ENCODE measurements around the gene PRSS2.

Gene PRSS2

DNA sequence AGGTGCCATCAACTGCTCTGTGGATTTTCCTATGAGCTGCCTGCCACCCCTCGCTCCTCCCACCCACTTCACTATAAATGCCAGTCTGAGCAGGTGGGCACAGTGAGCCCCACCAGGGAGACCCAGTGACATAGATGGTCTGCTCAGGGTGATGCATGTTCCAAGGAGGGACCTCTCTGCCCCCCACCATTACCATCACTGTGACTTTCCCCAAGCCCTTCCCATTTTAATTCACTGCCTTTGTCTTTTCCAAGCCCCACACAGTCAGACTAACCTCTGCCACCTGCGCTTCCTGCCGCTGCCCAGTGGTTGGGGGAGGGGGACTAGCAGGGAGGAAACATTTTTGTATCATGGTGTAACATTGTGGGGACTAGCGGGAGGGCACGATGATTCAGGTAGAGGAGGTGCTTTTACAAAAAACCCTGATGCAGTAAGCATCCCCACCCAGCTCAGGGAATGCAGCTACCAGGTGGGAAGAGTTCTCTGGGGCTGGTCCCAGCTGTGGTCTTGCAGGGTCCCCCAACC, 24.6 kb downstream of the PRSS2 start:
- TF ChIP-seq, protein P1, sequence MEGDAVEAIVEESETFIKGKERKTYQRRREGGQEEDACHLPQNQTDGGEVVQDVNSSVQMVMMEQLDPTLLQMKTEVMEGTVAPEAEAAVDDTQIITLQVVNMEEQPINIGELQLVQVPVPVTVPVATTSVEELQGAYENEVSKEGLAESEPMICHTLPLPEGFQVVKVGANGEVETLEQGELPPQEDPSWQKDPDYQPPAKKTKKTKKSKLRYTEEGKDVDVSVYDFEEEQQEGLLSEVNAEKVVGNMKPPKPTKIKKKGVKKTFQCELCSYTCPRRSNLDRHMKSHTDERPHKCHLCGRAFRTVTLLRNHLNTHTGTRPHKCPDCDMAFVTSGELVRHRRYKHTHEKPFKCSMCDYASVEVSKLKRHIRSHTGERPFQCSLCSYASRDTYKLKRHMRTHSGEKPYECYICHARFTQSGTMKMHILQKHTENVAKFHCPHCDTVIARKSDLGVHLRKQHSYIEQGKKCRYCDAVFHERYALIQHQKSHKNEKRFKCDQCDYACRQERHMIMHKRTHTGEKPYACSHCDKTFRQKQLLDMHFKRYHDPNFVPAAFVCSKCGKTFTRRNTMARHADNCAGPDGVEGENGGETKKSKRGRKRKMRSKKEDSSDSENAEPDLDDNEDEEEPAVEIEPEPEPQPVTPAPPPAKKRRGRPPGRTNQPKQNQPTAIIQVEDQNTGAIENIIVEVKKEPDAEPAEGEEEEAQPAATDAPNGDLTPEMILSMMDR (IDR thresholded peaks at IDR 0.05; ENCODE audit: insufficient read depth, low read length), result no peak
- no peak for TF ChIP-seq POLR2AphosphoS5 (IDR thresholded peaks at IDR 0.05; ENCODE audit: low read depth)
- TF ChIP-seq GABPA (IDR thresholded peaks at IDR 0.05; ENCODE audit: low read depth), result no peak
- no peak for TF ChIP-seq SPI1 (IDR thresholded peaks at IDR 0.05; ENCODE audit: borderline replicate concordance, low read depth)
- TF ChIP-seq, protein P2, sequence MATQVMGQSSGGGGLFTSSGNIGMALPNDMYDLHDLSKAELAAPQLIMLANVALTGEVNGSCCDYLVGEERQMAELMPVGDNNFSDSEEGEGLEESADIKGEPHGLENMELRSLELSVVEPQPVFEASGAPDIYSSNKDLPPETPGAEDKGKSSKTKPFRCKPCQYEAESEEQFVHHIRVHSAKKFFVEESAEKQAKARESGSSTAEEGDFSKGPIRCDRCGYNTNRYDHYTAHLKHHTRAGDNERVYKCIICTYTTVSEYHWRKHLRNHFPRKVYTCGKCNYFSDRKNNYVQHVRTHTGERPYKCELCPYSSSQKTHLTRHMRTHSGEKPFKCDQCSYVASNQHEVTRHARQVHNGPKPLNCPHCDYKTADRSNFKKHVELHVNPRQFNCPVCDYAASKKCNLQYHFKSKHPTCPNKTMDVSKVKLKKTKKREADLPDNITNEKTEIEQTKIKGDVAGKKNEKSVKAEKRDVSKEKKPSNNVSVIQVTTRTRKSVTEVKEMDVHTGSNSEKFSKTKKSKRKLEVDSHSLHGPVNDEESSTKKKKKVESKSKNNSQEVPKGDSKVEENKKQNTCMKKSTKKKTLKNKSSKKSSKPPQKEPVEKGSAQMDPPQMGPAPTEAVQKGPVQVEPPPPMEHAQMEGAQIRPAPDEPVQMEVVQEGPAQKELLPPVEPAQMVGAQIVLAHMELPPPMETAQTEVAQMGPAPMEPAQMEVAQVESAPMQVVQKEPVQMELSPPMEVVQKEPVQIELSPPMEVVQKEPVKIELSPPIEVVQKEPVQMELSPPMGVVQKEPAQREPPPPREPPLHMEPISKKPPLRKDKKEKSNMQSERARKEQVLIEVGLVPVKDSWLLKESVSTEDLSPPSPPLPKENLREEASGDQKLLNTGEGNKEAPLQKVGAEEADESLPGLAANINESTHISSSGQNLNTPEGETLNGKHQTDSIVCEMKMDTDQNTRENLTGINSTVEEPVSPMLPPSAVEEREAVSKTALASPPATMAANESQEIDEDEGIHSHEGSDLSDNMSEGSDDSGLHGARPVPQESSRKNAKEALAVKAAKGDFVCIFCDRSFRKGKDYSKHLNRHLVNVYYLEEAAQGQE (IDR thresholded peaks at IDR 0.05; ENCODE audit: insufficient replicate concordance, low read depth), result no peak
- H3K27me3 ChIP-seq (ENCODE audit: insufficient read depth, poor library complexity, severe bottlenecking), result peaks cover 47% of the 10 kb centered on the region
- no peak overlapping the region for H3K4me3 ChIP-seq (replicated peaks; ENCODE audit: insufficient read depth, low read length)
- H3K27ac ChIP-seq (replicated peaks), result no peak overlapping the region
- no peak for DNase-seq (ENCODE audit: low read depth in 1 of 2, low spot score in 1 of 2)

DNA sequence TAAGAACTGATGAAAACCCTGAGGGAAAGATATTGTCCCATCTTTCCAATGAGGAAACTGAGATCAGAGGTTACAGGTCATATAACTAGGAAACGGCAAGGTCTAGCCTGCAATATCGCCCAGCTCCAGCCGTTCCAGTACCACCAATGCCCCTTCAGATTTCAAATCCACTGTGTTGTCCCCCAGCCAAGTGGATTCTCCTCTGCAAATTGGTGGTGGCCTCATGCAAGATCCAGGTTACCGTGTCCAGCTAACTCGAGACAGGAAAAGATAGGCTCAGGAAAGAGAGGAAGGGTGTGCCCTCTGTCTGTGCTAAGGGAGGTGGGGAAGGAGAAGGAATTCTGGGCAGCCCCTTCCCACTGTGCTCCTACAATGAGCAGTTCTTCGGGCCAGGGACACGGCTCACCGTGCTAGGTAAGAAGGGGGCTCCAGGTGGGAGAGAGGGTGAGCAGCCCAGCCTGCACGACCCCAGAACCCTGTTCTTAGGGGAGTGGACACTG, 25.3 kb downstream of the PRSS2 start:
- Histone ChIP-seq H3K27me3 (ENCODE audit: insufficient read depth, poor library complexity, severe bottlenecking) (peaks cover 50% of the 10 kb centered on the region), H3K4me3 (replicated peaks; ENCODE audit: insufficient read depth, low read length) (no peak overlapping the region), H3K27ac (replicated peaks) (no peak overlapping the region)
- TF ChIP-seq GABPA (IDR thresholded peaks at IDR 0.05; ENCODE audit: low read depth) (no peak), SPI1 (IDR thresholded peaks at IDR 0.05; ENCODE audit: borderline replicate concordance, low read depth) (no peak), POLR2AphosphoS5 (IDR thresholded peaks at IDR 0.05; ENCODE audit: low read depth) (no peak)
- TF ChIP-seq, protein P1 (IDR thresholded peaks at IDR 0.05; ENCODE audit: insufficient read depth, low read length), result no peak
- TF ChIP-seq, protein P2 (IDR thresholded peaks at IDR 0.05; ENCODE audit: insufficient replicate concordance, low read depth), result no peak
- no peak for DNase-seq (ENCODE audit: low read depth in 1 of 2, low spot score in 1 of 2)

DNA sequence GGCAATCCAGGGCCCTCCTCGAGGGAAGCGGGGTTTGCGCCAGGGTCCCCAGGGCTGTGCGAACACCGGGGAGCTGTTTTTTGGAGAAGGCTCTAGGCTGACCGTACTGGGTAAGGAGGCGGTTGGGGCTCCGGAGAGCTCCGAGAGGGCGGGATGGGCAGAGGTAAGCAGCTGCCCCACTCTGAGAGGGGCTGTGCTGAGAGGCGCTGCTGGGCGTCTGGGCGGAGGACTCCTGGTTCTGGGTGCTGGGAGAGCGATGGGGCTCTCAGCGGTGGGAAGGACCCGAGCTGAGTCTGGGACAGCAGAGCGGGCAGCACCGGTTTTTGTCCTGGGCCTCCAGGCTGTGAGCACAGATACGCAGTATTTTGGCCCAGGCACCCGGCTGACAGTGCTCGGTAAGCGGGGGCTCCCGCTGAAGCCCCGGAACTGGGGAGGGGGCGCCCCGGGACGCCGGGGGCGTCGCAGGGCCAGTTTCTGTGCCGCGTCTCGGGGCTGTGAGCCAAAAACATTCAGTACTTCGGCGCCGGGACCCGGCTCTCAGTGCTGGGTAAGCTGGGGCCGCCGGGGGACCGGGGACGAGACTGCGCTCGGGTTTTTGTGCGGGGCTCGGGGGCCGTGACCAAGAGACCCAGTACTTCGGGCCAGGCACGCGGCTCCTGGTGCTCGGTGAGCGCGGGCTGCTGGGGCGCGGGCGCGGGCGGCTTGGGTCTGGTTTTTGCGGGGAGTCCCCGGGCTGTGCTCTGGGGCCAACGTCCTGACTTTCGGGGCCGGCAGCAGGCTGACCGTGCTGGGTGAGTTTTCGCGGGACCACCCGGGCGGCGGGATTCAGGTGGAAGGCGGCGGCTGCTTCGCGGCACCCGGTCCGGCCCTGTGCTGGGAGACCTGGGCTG, 26.0 kb downstream of the PRSS2 start:
- no peak overlapping the region for H3K4me3 ChIP-seq (replicated peaks; ENCODE audit: insufficient read depth, low read length)
- H3K27ac ChIP-seq (replicated peaks), result no peak overlapping the region
- DNase-seq (ENCODE audit: low read depth in 1 of 2, low spot score in 1 of 2), result no peak
- TF ChIP-seq POLR2AphosphoS5 (IDR thresholded peaks at IDR 0.05; ENCODE audit: low read depth), result no peak
- TF ChIP-seq, protein P1 (IDR thresholded peaks at IDR 0.05; ENCODE audit: insufficient read depth, low read length), result no peak
- no peak for TF ChIP-seq GABPA (IDR thresholded peaks at IDR 0.05; ENCODE audit: low read depth)
- TF ChIP-seq, protein P2 (IDR thresholded peaks at IDR 0.05; ENCODE audit: insufficient replicate concordance, low read depth), result no peak
- TF ChIP-seq SPI1 (IDR thresholded peaks at IDR 0.05; ENCODE audit: borderline replicate concordance, low read depth), result no peak
- peaks cover 50% of the 10 kb centered on the region for H3K27me3 ChIP-seq (ENCODE audit: insufficient read depth, poor library complexity, severe bottlenecking)
